LNCAP (cell line): ENCODE results near the gene SFXN3.

Source experiments
- CTCF ChIP-seq: fragments of 450-650 bp; IDR thresholded peaks from 2 replicates; pipeline ENCODE4 v1.5.1; 2017; ENCODE audit warnings: mild to moderate bottlenecking

SFXN3 gene

DNA sequence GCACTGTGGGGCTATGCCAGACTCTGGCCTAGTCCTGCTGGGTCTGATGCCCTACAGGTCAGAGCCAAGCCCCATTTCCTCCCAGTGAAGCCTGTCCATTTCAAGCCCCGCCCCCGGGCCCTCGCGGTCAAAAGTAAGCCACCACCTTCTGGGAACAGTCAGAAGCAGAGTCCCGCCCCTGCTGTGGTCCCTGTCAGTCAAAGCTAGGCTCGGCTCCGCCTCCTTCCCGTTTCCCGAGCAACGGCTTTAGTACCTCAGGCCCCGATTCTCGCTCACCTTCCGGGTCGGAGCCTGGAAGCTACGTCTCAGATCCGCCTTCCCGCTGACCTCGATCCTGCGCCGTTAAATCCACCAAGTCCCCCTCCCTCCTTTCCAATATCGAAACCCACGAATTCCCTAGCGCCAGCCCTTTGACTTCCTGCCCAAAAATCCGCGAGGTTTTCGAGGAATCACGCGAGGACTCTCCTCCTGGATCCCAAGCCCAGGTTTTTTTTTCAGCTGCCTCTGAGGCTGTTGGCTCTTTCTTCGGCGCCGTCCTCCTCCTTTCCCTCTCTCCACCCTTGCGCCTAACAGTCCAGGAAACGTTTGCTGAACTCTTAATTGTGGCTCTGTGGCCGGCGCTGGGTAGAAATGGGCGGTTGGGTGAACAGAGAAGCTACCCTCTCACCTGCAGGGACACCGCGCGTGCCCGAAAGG, 11.8 kb downstream of the SFXN3 start:
- no peak for TF ChIP-seq CTCF

DNA sequence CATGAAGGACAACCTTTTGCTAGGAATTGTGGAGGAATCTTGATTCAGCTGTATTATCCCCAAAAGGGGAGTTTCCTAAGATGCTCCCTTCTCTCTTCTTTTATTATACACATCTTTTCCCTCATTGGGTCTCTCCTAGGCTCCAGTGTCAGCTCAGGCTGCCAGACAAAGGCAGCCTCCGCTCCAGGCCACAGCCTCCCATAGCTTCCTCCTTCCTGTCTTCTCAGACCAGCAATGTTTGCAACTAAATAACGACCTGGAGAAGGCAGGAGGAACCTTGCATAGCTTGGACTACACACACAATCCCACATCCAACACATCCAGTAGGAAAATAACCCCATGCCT, 12.3 kb downstream of the SFXN3 start:
- TF ChIP-seq CTCF = no peak

GRCh38 chr10:101044117-101044516, 13.1 kb downstream of the SFXN3 start:
- TF ChIP-seq CTCF = no peak

GRCh38 chr10:101046332-101047238, 15.6 kb downstream of the SFXN3 start:
- TF ChIP-seq CTCF = no peak

DNA sequence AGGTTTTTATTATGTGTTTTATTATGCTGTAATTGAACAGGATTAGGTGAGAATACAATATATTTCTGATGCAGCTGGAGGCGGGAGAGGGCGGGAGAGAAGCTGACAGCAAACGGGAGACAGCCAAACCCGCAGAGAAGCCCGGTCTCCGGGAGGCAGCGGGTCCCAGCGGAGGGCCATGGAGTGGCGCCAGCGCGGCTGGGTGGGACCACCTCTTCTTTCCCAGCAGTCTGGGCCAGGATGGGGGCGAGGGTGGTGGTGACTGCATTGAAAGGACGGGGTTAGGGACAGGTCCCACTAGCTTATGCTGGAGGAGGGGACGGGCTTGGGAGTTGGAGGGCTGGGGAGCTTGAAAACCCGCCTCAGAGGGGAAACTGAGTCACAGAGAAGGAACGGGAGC, 16.2 kb downstream of the SFXN3 start:
- TF ChIP-seq CTCF = no peak

DNA sequence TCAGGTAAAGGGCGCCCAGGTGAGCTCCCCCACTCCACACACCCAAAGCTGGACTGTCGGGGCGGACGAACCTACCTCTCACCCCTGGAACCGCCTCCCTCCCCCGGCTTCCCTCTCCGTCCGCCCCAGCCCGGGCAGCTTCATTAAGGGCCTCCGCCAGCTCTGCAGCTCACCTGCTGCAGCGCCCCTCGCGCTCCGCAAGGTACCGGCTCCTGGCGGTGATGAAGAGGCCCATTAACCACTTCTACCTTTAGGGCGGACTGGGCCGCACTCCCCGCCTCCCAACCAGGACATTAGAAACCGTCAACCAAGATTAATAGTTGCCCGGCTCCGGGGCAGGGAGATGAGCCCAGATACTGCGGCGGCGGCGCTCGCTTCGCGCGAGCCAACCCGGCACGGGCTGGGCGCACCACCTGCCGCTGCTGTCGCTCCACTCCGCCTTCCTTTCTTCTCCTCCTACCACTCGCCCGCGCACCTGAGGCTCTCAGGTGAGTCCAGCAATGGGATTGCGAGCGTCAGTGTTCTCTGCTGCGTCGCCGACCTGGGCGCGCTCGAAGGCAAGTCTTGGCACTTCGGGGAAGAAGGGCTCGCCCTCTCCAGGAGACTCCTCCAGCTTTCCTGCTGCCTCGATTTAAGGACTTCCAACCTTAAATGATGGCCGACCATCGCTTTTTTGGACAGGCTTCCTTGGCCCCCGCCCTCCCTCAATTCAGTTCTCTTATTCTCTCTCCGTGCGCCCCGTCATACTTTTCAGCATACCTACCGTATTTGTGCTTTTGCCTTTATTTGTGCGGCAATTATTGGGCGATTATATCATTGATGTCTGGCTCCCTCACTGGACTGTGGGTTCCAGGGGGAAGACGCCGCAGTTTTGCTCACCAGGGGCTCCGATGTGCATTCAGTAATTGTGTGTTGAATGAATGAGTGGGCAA, 17.2 kb downstream of the SFXN3 start:
- TF ChIP-seq CTCF = no peak
